ENCODE measurements around the gene RIGI.
A peak's percentile ranks its signal among the peaks of the same experiment; 100 is the strongest.
"Not testable (repeated sequence)": the region's sequence is repeated elsewhere in the genome, so short reads cannot be mapped to it uniquely, and the experiment has no call there.

Gene RIGI

DNA sequence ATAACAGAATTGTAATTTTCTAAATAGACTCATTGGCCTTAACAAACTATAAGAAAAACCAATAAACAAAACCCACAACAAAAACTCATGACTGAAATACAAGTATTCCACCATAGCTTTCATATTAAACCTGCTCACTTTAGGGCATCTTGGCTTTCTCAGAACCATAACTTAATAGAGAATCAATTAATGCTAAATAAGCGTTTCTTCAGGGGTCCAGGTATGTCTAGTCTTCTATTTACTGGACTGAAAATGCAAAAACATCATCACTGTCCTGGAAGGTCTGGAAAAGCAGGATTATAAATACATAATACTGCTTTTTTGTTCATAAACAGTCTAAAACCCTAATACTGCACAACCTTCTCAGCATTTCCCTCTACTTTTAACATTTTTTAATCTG, 19.9 kb upstream of the RIGI start:
- no peak for DNase-seq (ENCODE audit: extremely low spot score)
- TF ChIP-seq L3MBTL2 (conservative IDR thresholded peaks at IDR 0.05) (no peak), BHLHE40 (IDR thresholded peaks at IDR 0.05; ENCODE audit: borderline replicate concordance) (no peak), FOXA1 (IDR thresholded peaks at IDR 0.05) (no peak), FOXK2 (IDR thresholded peaks at IDR 0.05) (no peak)
- CTCF ChIA-PET: no interaction called here
- POLR2A ChIA-PET: no interaction called here

DNA sequence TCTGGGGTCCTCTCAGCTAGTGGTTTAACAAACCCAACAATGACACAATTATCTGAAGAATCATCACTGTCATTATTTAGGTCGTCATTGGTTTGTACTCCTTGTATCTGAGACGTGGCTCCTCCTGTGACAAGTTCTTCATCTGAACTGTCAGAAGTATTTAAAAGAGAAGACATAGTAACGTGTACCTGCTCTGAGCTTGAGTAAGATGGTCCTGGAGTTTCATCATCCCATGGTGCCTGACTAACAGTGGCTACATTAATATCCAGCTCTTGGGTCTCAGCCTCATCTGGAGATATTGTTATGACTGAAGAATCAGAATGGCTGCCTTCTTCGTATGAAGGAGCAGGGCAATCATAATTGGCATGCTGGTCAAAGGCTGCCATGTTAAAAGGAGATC, 17.1 kb upstream of the RIGI start:
- DNase-seq (ENCODE audit: extremely low spot score): no peak
- CTCF ChIA-PET: no interaction called here
- POLR2A ChIA-PET: no interaction called here
- no peak for TF ChIP-seq FOXA1 (IDR thresholded peaks at IDR 0.05)
- no peak for TF ChIP-seq ELF4 (IDR thresholded peaks at IDR 0.05)
- TF ChIP-seq FOXK2 (IDR thresholded peaks at IDR 0.05): no peak
- TF ChIP-seq SP1 (IDR thresholded peaks at IDR 0.05): no peak
- TF ChIP-seq FOXM1 (IDR thresholded peaks at IDR 0.05; ENCODE audit: borderline replicate concordance): no peak
- TF ChIP-seq CTBP1 (IDR thresholded peaks at IDR 0.05; ENCODE audit: borderline replicate concordance): no peak
- TF ChIP-seq LEF1 (IDR thresholded peaks at IDR 0.05; ENCODE audit: borderline replicate concordance): no peak
- no peak for TF ChIP-seq L3MBTL2 (conservative IDR thresholded peaks at IDR 0.05)
- TF ChIP-seq NFRKB (IDR thresholded peaks at IDR 0.05): no peak
- no peak for TF ChIP-seq ZNF384 (IDR thresholded peaks at IDR 0.05)
- TF ChIP-seq ARNT (IDR thresholded peaks at IDR 0.05): no peak
- TF ChIP-seq BHLHE40 (IDR thresholded peaks at IDR 0.05; ENCODE audit: borderline replicate concordance): no peak
- no peak for TF ChIP-seq HDGF (IDR thresholded peaks at IDR 0.05; ENCODE audit: borderline replicate concordance)

DNA sequence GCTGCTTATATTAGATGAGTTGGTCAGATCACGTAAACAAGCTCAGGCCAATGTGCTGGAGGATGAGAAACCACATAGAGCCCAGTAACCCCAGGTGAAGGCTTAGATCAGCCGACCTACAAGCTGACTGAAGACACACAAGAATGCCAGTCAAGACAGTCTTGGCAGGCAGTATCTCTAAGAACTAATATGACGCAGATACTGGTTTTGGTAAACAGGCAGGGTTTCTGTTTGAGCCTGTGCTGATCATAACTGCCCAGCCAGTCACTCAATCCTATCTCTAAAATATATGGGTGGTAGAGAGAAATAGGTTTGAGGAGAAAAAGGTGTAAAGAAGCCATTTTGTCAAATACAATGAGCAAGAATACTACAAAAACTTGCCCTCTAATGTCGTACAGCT, 7.8 kb upstream of the RIGI start:
- ChIA-PET CTCF (no interaction called here), POLR2A (no interaction called here)
- TF ChIP-seq FOXK2 (IDR thresholded peaks at IDR 0.05) (no peak), FOXM1 (IDR thresholded peaks at IDR 0.05; ENCODE audit: borderline replicate concordance) (no peak), BHLHE40 (IDR thresholded peaks at IDR 0.05; ENCODE audit: borderline replicate concordance) (no peak), ZNF384 (IDR thresholded peaks at IDR 0.05) (no peak), SP1 (IDR thresholded peaks at IDR 0.05) (no peak), CTBP1 (IDR thresholded peaks at IDR 0.05; ENCODE audit: borderline replicate concordance) (no peak), NFRKB (IDR thresholded peaks at IDR 0.05) (no peak), FOXA1 (IDR thresholded peaks at IDR 0.05) (no peak), LEF1 (IDR thresholded peaks at IDR 0.05; ENCODE audit: borderline replicate concordance) (no peak), ELF4 (IDR thresholded peaks at IDR 0.05) (no peak), HDGF (IDR thresholded peaks at IDR 0.05; ENCODE audit: borderline replicate concordance) (no peak), ARNT (IDR thresholded peaks at IDR 0.05) (no peak), TARDBP (IDR thresholded peaks at IDR 0.05) (no peak), SUZ12 (IDR thresholded peaks at IDR 0.05) (no peak), L3MBTL2 (conservative IDR thresholded peaks at IDR 0.05) (no peak)
- TF ChIP-seq, protein P1, sequence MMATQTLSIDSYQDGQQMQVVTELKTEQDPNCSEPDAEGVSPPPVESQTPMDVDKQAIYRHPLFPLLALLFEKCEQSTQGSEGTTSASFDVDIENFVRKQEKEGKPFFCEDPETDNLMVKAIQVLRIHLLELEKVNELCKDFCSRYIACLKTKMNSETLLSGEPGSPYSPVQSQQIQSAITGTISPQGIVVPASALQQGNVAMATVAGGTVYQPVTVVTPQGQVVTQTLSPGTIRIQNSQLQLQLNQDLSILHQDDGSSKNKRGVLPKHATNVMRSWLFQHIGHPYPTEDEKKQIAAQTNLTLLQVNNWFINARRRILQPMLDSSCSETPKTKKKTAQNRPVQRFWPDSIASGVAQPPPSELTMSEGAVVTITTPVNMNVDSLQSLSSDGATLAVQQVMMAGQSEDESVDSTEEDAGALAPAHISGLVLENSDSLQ (IDR thresholded peaks at IDR 0.05): no peak
- DNase-seq (ENCODE audit: extremely low spot score): no peak

DNA sequence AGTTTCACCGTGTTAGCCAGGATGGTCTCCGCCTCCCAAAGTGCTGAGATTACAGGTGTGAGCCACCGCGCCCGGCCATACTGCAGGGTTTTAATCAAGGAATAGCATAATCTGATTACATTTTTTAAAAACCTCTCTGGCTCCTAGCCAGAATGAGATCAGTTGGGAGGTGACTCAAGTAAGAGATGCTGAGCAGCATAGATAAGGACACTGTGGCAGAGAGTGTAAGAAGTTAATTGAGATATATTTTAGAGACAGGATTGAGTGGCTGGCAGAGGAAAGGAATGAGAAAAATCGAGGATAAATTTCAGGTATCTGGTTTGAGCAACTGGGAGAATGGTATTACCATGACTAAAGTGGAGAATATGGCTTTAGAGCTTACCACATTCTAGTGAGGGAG, 7.3 kb upstream of the RIGI start:
- ChIA-PET CTCF (no interaction called here), POLR2A (no interaction called here)
- TF ChIP-seq NFRKB (IDR thresholded peaks at IDR 0.05) (no peak), SUZ12 (IDR thresholded peaks at IDR 0.05) (no peak), CTBP1 (IDR thresholded peaks at IDR 0.05; ENCODE audit: borderline replicate concordance) (no peak), SP1 (IDR thresholded peaks at IDR 0.05) (no peak), ZNF384 (IDR thresholded peaks at IDR 0.05) (no peak), FOXM1 (IDR thresholded peaks at IDR 0.05; ENCODE audit: borderline replicate concordance) (no peak)

DNA sequence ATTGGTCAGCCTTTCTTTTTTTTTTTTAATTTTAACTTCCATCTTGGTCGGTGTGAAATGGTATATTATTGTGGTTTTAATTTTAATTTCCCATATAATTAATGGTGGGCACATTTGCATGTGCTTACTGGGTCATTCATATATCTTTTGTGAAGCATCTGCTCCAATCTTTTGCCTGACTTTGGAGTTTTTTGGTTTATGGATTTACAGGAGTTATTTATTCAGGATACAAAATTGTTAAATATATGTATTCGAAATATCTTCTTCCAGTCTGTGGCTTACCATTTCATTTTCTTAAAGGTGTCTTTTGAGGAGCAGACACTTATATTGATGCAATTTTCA, 682 bp upstream of the RIGI start:
- POLR2A ChIA-PET: interaction anchor here (1.4 kb wide), 2 partner anchors 25 to 142 kb away, joined by 3 to 7 read pairs; partner anchors contain the start of genes ACO1 and SMIM27
- CTCF ChIA-PET: interaction anchor here (0.6 to 2.8 kb wide), 5 partner anchors 11 to 540 kb away, joined by 3 to 18 read pairs (median 5); no protein-coding TSS in a partner anchor
- DNase-seq (ENCODE audit: extremely low spot score): no peak
- no peak for TF ChIP-seq SUZ12 (IDR thresholded peaks at IDR 0.05)
- TF ChIP-seq NFRKB (IDR thresholded peaks at IDR 0.05): no peak
- TF ChIP-seq FOXA1 (IDR thresholded peaks at IDR 0.05): no peak
- no peak for TF ChIP-seq FOXK2 (IDR thresholded peaks at IDR 0.05)
- TF ChIP-seq L3MBTL2 (conservative IDR thresholded peaks at IDR 0.05): no peak
- TF ChIP-seq ZNF384 (IDR thresholded peaks at IDR 0.05): peak; percentile 77; the same call in 1 of the 2 replicates
- TF ChIP-seq LEF1 (IDR thresholded peaks at IDR 0.05; ENCODE audit: borderline replicate concordance): no peak
- no peak for TF ChIP-seq HDGF (IDR thresholded peaks at IDR 0.05; ENCODE audit: borderline replicate concordance)

More for the DNA sequence above, 7.3 kb upstream of the RIGI start:
- DNase-seq (ENCODE audit: extremely low spot score): no peak

DNA sequence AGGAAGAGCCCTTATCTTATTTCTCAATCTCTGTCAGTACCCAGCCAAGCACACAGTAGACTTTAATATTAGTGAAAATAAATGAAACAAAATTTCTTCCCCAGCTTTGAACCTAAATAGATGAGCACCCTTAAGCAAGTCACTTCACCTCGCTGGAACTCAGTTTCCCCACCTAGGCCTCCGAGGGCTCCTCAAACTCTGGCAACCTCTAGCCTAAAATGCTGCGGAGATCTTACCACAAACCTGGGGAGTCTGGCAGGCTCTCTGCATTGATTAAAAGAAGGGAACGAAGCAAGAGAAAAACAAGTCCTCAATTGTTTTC, 326 bp downstream of the RIGI start:
- CTCF ChIA-PET: interaction anchor here (1.0 to 2.8 kb wide), 2 partner anchors 54 to 146 kb away, joined by 3 to 18 read pairs; no protein-coding TSS in a partner anchor
- no peak for DNase-seq (ENCODE audit: extremely low spot score)
- no peak for TF ChIP-seq FOXM1 (IDR thresholded peaks at IDR 0.05; ENCODE audit: borderline replicate concordance)
- no peak for TF ChIP-seq SUZ12 (IDR thresholded peaks at IDR 0.05)
- TF ChIP-seq L3MBTL2 (conservative IDR thresholded peaks at IDR 0.05): no peak

DNA sequence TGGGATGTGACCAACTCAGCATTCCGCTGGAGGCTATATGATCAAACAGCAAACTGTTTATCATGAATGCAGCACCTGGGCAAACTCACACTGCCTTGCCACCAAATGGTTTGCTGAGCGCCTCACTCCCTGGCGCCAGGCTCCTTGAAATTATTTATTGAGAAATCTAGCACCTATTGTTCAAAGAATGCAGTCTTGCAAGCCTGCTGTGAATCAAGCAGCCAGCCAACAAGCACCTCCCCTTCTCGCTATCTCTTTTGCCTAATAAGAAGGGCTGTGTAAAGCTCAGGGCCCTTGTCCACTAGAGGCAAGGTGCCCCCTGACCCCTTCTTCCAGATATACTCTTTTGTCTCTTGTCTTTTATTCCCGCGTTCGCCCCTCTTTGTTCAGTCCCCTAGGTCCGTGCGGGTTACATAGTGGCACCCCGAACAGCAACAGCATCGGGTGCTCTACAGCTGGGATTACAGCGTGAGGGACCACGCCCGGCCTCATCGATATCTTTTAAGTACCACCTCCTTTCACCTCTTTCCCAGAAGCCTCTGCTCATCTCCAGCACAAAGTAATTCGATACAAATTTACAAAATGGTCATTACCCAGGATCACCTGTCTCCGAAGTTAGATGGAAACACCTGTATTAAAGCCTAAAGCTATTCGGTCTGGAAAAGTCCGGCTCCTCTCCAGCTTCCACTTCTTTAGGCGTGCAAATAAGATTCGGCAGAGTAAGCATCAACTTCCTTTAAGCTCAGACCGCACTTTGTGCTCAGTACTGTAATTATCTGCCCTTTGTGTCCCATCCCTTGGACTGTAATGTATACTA, 896 bp downstream of the RIGI start:
- CTCF ChIA-PET: interaction anchor here (1.0 to 2.8 kb wide), 2 partner anchors 54 to 146 kb away, joined by 3 to 18 read pairs; no protein-coding TSS in a partner anchor
- TF ChIP-seq LEF1 (IDR thresholded peaks at IDR 0.05; ENCODE audit: borderline replicate concordance) (no peak), SUZ12 (IDR thresholded peaks at IDR 0.05) (no peak)
- DNase-seq (ENCODE audit: extremely low spot score): no peak
- POLR2A ChIA-PET: interaction anchor here (0.7 kb wide), 1 partner anchor 26 kb away, joined by 3 read pairs; no protein-coding TSS in a partner anchor

More for the DNA sequence above, 326 bp downstream of the RIGI start:
- POLR2A ChIA-PET: interaction anchor here (0.7 to 1.4 kb wide), 3 partner anchors 25 to 141 kb away, joined by 3 to 7 read pairs (median 3); partner anchors contain the start of genes ACO1 and SMIM27

DNA sequence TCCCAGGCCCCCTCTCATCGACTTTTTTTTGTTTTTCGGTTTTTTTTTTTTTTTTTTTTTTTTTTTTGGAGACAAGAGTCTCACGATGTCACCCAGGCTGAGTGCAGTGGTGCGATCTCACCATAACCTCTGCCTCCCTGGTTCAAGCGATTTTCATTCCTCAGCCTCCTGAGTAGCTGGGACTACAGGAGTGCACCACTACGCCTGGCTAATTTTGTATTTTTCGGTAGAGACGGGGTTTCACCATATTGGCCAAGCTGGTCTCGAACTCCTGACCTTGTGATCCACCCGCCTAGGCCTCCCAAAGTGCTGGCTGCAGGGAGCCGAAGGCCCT, 1.5 kb downstream of the RIGI start:
- POLR2A ChIA-PET; DNase-seq (ENCODE audit: extremely low spot score); CTCF ChIA-PET: not testable (repeated sequence)

Measured in HEK293T (cell line).